Measurements from ENCODE around the gene HDHD5.

HDHD5 gene

DNA sequence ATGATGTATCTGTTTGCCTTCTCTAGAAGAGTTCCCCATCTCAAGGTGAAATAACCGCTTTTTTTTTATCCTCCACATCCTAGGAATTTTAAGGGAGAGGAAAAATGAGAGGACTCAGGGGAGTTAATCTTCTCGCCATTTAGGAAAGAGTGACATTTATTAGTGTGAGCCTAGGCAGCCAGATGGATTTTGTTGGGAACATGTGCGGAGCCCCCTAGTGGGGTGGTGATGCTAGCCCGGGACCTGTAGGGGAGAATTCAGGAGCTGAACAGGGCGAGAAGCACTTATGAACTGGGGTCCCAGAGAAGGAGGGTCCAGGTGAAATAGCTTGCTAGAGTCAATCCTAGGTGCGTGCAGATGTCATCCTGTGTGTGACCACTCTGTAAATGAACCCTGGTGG lies 63.5 kb downstream of the HDHD5 start:
- peak; percentile 56; the same call in 1 of the 3 replicates for ATAC-seq
- TF ChIP-seq, protein P1, sequence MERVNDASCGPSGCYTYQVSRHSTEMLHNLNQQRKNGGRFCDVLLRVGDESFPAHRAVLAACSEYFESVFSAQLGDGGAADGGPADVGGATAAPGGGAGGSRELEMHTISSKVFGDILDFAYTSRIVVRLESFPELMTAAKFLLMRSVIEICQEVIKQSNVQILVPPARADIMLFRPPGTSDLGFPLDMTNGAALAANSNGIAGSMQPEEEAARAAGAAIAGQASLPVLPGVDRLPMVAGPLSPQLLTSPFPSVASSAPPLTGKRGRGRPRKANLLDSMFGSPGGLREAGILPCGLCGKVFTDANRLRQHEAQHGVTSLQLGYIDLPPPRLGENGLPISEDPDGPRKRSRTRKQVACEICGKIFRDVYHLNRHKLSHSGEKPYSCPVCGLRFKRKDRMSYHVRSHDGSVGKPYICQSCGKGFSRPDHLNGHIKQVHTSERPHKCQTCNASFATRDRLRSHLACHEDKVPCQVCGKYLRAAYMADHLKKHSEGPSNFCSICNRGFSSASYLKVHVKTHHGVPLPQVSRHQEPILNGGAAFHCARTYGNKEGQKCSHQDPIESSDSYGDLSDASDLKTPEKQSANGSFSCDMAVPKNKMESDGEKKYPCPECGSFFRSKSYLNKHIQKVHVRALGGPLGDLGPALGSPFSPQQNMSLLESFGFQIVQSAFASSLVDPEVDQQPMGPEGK (CRISPR knock-in tag; IDR thresholded peaks at IDR 0.05; ENCODE audit: borderline replicate concordance): no peak
- no peak for TF ChIP-seq PPARA (CRISPR knock-in tag; IDR thresholded peaks at IDR 0.05; ENCODE audit: borderline replicate concordance)
- TF ChIP-seq RARB (CRISPR knock-in tag; IDR thresholded peaks at IDR 0.05): no peak
- TF ChIP-seq, protein P2, sequence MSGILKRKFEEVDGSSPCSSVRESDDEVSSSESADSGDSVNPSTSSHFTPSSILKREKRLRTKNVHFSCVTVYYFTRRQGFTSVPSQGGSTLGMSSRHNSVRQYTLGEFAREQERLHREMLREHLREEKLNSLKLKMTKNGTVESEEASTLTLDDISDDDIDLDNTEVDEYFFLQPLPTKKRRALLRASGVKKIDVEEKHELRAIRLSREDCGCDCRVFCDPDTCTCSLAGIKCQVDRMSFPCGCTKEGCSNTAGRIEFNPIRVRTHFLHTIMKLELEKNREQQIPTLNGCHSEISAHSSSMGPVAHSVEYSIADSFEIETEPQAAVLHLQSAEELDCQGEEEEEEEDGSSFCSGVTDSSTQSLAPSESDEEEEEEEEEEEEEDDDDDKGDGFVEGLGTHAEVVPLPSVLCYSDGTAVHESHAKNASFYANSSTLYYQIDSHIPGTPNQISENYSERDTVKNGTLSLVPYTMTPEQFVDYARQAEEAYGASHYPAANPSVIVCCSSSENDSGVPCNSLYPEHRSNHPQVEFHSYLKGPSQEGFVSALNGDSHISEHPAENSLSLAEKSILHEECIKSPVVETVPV (CRISPR knock-in tag; IDR thresholded peaks at IDR 0.05): no peak
- TF ChIP-seq, protein P3, sequence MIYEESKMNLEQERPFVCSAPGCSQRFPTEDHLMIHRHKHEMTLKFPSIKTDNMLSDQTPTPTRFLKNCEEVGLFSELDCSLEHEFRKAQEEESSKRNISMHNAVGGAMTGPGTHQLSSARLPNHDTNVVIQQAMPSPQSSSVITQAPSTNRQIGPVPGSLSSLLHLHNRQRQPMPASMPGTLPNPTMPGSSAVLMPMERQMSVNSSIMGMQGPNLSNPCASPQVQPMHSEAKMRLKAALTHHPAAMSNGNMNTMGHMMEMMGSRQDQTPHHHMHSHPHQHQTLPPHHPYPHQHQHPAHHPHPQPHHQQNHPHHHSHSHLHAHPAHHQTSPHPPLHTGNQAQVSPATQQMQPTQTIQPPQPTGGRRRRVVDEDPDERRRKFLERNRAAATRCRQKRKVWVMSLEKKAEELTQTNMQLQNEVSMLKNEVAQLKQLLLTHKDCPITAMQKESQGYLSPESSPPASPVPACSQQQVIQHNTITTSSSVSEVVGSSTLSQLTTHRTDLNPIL (CRISPR knock-in tag; IDR thresholded peaks at IDR 0.05; ENCODE audit: low read depth): no peak
- no peak for TF ChIP-seq TOX (CRISPR knock-in tag; IDR thresholded peaks at IDR 0.05; ENCODE audit: borderline replicate concordance)
- no peak for TF ChIP-seq ZC3H10 (CRISPR knock-in tag; IDR thresholded peaks at IDR 0.05)
- no peak for TF ChIP-seq SNAI2 (CRISPR knock-in tag; IDR thresholded peaks at IDR 0.05)
- TF ChIP-seq ARNTL (CRISPR knock-in tag; IDR thresholded peaks at IDR 0.05; ENCODE audit: borderline replicate concordance, low read depth): no peak
- TF ChIP-seq, protein P4, sequence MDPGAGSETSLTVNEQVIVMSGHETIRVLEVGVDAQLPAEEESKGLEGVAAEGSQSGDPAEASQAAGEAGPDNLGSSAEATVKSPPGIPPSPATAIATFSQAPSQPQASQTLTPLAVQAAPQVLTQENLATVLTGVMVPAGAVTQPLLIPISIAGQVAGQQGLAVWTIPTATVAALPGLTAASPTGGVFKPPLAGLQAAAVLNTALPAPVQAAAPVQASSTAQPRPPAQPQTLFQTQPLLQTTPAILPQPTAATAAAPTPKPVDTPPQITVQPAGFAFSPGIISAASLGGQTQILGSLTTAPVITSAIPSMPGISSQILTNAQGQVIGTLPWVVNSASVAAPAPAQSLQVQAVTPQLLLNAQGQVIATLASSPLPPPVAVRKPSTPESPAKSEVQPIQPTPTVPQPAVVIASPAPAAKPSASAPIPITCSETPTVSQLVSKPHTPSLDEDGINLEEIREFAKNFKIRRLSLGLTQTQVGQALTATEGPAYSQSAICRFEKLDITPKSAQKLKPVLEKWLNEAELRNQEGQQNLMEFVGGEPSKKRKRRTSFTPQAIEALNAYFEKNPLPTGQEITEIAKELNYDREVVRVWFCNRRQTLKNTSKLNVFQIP (CRISPR knock-in tag; IDR thresholded peaks at IDR 0.05; ENCODE audit: borderline replicate concordance, low read depth): no peak
- TF ChIP-seq ZNF70 (CRISPR knock-in tag; IDR thresholded peaks at IDR 0.05): no peak
- TF ChIP-seq ZNF8 (CRISPR knock-in tag; IDR thresholded peaks at IDR 0.05): no peak

DNA sequence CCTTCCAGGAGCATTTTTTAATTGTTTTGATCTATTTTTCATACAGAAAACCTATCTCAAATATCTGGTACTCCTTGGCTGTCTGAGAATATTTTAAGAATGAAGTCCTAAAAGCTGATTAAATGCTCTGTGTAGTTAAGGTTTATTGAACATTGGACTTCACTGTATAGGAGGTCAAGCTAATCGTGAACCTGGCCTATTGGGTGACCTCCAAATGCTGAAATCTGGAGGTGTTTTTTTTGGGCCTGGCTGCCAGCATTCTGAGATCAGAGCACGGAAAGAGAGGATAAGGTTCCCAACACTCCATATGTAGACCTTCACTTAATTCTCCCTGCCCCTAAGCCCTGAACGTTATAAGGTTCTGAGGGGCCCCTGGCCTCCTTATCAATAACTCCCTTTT lies 66.0 kb downstream of the HDHD5 start:
- no peak for ATAC-seq
- TF ChIP-seq ESRRG (CRISPR knock-in tag; IDR thresholded peaks at IDR 0.05) (no peak), SNAI2 (CRISPR knock-in tag; IDR thresholded peaks at IDR 0.05) (no peak), BACH2 (CRISPR knock-in tag; IDR thresholded peaks at IDR 0.05; ENCODE audit: borderline replicate concordance) (no peak), ZNF8 (CRISPR knock-in tag; IDR thresholded peaks at IDR 0.05) (no peak), GLIS3 (CRISPR knock-in tag; IDR thresholded peaks at IDR 0.05) (no peak)
- TF ChIP-seq, protein P4 (CRISPR knock-in tag; IDR thresholded peaks at IDR 0.05; ENCODE audit: borderline replicate concordance, low read depth): no peak

DNA sequence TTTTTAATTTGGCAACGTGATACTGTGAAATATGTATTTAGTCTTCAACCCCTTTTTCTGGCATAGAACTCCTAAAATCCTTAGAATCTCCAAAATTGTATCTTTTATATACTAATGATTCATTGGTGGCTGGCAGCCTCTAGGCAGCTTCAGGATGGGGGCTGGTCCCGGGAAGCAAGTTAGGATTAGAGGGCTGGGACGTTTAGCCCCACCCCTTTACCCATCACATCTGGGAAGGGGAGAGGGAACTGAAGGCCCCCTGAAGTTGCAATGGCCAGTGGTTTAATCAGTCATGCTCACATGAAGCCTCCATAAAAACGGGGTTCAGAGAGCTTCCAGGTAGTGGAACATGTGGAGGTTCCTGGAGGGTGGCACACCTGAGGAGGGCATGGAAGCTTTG lies 67.2 kb downstream of the HDHD5 start:
- TF ChIP-seq ESRRG (CRISPR knock-in tag; IDR thresholded peaks at IDR 0.05) (no peak), SNAI2 (CRISPR knock-in tag; IDR thresholded peaks at IDR 0.05) (no peak), ZFP30 (CRISPR knock-in tag; IDR thresholded peaks at IDR 0.05) (no peak), PPARA (CRISPR knock-in tag; IDR thresholded peaks at IDR 0.05; ENCODE audit: borderline replicate concordance) (no peak), ZNF70 (CRISPR knock-in tag; IDR thresholded peaks at IDR 0.05) (no peak), ZFP3 (CRISPR knock-in tag; IDR thresholded peaks at IDR 0.05) (no peak), TCF4 (CRISPR knock-in tag; IDR thresholded peaks at IDR 0.05; ENCODE audit: borderline replicate concordance) (no peak), OSR1 (CRISPR knock-in tag; IDR thresholded peaks at IDR 0.05) (no peak), TOX (CRISPR knock-in tag; IDR thresholded peaks at IDR 0.05; ENCODE audit: borderline replicate concordance) (no peak), ARNTL (CRISPR knock-in tag; IDR thresholded peaks at IDR 0.05; ENCODE audit: borderline replicate concordance, low read depth) (no peak), ZC3H10 (CRISPR knock-in tag; IDR thresholded peaks at IDR 0.05) (no peak)
- TF ChIP-seq, protein P5, sequence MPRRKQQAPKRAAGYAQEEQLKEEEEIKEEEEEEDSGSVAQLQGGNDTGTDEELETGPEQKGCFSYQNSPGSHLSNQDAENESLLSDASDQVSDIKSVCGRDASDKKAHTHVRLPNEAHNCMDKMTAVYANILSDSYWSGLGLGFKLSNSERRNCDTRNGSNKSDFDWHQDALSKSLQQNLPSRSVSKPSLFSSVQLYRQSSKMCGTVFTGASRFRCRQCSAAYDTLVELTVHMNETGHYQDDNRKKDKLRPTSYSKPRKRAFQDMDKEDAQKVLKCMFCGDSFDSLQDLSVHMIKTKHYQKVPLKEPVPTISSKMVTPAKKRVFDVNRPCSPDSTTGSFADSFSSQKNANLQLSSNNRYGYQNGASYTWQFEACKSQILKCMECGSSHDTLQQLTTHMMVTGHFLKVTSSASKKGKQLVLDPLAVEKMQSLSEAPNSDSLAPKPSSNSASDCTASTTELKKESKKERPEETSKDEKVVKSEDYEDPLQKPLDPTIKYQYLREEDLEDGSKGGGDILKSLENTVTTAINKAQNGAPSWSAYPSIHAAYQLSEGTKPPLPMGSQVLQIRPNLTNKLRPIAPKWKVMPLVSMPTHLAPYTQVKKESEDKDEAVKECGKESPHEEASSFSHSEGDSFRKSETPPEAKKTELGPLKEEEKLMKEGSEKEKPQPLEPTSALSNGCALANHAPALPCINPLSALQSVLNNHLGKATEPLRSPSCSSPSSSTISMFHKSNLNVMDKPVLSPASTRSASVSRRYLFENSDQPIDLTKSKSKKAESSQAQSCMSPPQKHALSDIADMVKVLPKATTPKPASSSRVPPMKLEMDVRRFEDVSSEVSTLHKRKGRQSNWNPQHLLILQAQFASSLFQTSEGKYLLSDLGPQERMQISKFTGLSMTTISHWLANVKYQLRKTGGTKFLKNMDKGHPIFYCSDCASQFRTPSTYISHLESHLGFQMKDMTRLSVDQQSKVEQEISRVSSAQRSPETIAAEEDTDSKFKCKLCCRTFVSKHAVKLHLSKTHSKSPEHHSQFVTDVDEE (CRISPR knock-in tag; IDR thresholded peaks at IDR 0.05): no peak
- TF ChIP-seq, protein P2 (CRISPR knock-in tag; IDR thresholded peaks at IDR 0.05): no peak

More for the DNA sequence above, 67.2 kb downstream of the HDHD5 start:
- ATAC-seq: no peak
